Mesangial cell (primary cell): ENCODE data around the gene CRYBG2. TPM values are rescaled to one million over a fixed set of nuclear protein-coding genes. Genes with fewer than 3 reads are reported as not detected.

Source experiments
- total RNA-seq: library from RNA; depleted of rRNA; stranded (reverse); fragments of >200 nt; gene quantifications from 2 replicates; pipeline ENCODE4 v1.2.3, GENCODE V29; 2015

CRYBG2 gene, protein sequence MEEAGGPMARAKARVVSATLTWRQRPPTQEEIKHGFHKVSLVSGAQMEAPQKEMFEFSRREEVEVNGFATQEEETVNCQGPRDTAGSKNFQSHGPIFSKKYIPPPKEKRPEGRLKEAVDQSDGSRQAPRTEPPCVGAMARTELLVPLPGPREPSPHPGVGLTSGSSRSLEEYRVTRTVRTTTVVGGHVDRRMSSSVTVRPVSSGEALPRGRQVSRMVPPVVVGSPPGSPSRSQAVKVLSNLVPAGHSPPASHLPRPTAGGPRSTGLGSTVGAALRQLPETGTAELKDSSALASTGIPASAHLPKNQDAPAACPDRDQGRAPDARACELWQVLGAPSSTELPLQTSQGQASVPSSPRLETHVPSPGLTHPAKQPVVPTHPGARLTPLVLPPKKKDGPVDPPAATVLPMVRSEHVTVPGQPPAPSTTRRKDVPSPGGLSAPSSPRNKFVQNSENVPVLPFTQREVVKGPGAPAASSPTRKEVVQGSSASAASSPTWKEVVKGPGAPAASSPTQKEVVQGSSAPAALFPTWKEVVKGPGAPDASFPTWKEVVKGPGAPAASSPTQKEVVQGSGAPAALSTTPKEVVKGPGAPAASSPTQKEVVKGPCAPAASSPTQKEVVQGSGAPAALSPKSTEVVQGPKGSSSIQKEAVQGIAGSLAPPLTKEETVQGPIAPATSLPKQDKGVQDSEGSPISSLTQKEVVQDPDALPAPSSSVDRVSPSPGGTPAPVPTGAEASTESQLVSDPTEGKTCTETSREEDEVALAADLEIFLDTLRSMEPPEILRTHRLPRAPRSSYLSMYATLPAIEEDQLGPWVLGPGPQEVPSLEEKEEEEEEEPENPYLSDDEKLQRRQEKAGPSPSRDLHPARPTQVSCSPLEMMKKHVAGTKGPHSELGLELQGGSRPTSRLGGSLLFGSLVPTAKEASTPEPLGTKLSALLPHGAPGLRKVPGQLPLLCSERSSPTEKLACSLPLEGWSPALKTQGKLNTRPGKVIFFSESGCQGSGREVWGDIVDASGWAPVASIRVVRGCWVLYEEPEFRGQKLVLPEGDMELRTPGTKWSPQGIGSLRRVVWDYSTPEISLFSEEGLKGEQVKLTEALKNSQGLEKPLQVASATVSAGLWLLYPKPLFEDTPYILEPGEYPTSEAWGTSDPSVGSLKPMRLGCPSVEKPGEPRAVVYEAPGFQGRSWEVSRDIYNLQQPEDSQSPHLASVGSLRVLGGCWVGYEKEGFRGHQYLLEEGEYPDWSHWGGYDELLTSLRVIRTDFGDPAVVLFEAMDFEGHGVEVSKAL (N-terminal part only)
- total RNA-seq, result 0.16 and 0.25 TPM in 2 replicates

DNA sequence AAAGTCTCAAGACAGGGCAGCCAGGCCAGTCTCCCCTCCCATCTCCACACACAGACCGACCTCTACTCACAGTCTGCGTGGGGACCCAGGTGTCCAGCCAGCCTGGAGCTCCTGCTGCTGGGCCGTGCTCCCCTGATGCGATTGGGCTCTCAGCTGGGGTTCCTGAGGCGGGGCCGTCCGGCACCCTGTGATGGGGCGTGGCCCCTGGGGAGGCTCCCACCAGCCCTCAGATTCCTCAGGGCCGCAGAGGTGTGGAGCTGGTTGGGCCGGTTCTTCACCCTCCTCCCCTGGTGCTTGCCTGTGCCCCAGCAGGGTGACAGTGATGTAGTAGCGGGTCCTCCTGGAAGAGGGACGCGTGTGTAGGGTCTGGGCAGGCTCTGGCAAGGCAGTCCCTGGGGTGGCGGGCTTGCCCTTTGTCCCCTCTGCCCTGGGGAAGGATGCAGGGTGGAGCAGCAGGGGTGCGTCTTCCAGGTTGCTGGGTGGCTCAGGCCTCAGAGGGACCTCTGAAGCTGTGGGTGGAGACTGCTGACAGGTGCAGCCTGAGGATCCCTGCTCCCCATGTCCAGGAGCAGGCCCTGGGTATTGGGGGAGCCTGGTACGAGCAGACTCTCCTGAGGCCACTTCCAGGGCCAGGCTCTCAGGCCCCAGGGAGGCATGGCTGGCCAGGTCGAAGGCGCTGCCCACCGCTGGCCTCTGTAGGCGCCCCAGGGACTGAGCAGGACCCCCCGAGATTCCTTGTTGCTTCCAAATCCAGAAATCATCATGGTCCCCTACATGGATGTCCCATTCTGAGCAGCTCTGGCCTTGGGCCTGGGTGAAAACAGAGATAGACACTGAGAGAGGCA is at the start of gene CRYBG2:
CRYBG2 (minus strand) TSS at position 155 of the 845 bp plus-strand sequence. CDS start 7,473 bp downstream, outside the sequence.

DNA sequence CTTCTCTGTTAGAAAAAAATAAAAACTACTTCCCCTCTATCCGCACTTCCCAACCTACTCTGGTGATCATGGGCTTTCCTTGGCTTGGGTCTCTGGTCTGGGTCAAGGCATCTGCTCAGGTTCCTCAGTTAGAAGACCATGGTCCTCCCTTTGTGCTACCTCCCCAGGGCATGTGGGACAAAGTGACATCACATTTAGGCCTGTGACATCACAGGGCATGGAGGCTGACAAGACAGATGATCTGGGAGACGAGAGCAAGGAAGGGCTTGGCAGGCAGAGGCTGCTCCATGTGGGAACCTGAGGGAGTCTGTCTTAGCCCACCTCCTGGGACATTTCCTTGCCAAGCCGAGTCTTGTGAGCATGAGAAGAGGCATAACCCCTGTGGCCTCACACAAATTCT is 18.7 kb upstream of the CRYBG2 start, which contains the start of gene ZNF683:
ZNF683 (minus strand) TSS at position 140 of the 400 bp plus-strand sequence. CDS start 4,179 bp downstream, outside the sequence.

DNA sequence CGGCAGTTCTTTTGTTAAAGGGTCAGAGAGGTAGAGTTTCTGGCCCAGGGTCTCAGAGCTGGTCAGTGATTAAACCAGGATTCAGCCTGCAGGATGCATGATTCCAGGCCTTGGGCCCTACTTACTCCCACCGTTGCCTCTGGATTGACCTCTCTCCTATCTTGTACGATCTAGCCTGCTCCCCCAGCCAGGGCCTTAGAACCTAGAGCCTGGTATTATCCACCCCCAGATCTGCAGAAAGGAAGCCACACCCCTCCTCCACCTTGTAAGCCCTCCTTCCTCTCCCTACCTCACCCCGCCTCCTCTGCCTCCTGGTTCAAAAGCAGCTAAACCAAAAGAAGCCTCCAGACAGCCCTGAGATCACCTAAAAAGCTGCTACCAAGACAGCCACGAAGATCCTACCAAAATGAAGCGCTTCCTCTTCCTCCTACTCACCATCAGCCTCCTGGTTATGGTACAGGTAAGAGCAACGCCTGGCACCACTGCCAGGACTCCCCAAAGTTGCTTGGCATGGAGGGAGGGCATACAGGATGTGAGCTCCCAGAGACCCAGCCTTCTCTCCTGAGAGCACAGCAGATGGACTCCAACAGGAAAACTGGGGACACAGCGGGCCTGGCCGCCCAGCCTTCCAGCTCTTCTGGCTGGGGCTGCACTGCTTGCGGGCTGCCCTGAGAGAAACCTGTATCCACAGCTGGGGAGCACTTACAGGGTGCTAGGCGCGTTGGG is 36.2 kb downstream of the CRYBG2 start, which contains the start of gene CD52:
CD52 (plus strand) TSS at position 347 of the 726 bp plus-strand sequence; CDS start at position 407, 60 bp downstream.

DNA sequence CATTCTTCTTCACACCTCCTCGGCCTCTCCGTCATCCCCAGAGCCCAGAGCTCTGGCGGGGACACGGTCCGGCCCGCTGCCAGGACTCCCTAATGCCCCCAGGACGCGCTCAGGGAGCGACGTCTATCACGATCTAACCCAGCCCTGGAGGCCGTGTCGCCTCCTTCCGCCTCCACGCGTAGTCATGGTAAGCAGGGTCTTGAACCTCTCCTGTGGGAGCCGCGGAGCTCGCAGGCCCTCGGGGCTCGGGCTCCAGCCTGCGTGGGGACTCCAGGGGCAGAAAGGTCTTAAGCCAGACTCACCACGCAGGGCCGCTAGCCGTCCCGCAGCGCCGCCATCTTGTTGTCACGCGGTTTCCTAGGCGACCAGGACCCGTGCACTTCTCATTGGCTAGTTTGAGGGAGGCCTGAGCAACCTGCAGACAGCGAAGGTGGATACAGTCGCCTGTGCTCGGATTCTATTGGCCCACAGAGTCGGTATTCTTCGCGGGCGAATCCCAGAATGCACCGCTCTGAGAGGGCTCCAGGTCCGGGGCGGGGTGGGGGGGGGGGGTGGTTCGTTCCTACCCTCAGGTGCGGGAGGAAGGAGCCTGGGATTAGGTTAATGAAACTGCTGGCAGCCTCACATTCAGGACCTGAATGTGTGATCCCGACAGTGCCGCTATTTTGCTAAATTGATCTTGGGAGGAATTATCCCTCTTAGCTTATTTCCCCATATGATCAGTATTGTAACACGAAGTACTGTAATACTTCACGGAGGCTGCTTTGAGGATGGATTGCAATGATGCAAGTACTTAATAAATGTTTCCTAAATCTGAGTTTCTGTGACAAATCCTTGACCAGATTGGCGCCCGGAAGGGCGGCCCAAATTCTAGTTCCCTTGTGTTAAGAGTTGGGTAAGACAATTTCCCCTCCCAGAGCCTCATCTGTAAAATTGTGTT is 47.4 kb downstream of the CRYBG2 start, which contains the start of gene UBXN11:
UBXN11 (minus strand) TSS at position 347 of the 940 bp plus-strand sequence. CDS start 3,753 bp downstream, outside the sequence.

DNA sequence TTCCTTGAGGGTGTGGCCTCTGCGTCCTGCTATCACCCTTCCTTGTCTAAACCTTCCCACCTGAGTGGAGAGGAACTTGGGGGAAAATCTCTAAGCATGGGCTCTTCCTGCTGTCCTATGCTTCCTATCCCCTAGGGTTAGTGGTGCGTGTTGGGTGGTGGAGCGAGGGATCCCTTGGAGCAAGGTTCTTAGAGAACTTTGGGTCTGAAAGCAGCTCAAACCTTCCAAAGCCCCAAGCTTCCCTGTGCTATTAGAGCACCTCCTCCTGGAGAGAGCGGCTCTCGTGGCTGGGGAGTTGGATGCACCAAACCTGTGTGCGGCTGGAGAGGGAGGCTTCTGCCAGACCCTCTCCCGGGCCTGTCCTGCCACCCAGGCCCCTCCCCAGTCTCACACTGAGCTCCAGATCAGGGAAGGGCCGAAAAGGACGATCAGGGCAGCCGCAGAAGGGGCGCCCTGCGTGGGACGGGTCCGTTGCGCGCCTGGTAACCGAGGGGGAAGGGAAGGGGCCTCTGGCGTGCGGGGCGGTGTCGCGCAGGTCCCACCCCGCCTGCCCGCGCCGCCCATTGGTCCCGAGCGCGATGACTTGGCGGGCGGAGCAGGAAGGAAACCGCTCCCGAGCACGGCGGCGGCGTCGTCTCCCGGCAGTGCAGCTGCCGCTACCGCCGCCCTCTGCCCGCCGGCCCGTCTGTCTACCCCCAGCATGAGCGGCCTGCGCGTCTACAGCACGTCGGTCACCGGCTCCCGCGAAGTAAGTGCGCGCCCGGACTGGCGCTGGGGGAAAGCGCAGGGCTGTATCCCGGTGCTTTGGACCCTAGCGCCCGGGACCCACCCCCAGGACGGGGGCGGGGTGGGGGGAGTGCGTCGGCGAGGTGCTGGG is 74.2 kb downstream of the CRYBG2 start, which contains the start of gene SH3BGRL3:
SH3BGRL3 (plus strand) TSS at position 631 of the 877 bp plus-strand sequence; CDS start at position 701, 70 bp downstream.

Other genes starting within 250 kb of the CRYBG2 start
- 2.0 and 2.9 TPM in 2 replicates for gene PDIK1L, start 242.3 kb downstream of the CRYBG2 start, total RNA-seq
- 0.25 TPM in 1 of 2 replicates, not detected in the other for gene FAM110D, start 195.1 kb downstream of the CRYBG2 start, total RNA-seq
- not detected in 2 replicates for gene C1orf232, start 185.2 kb downstream of the CRYBG2 start, total RNA-seq
- 103 and 117 TPM in 2 replicates for gene ZNF593, start 184.2 kb downstream of the CRYBG2 start, total RNA-seq
- gene ZNF593OS, start 182.3 kb downstream of the CRYBG2 start, total RNA-seq, result 0.13 TPM in 1 of 2 replicates, not detected in the other
- gene CNKSR1, start 176.6 kb downstream of the CRYBG2 start, total RNA-seq, result 1.5 and 3.4 TPM in 2 replicates
- not detected in 2 replicates for gene CATSPER4, start 163.5 kb downstream of the CRYBG2 start, total RNA-seq
- gene CEP85, start 119.9 kb downstream of the CRYBG2 start, total RNA-seq, result 4.9 and 17.8 TPM in 2 replicates
- gene SH3BGRL3, start 74.0 kb downstream of the CRYBG2 start, total RNA-seq, result 121 and 161 TPM in 2 replicates
- 3.6 and 8.7 TPM in 2 replicates for gene UBXN11, start 47.5 kb downstream of the CRYBG2 start, total RNA-seq
- not detected in 2 replicates for gene CD52, start 36.2 kb downstream of the CRYBG2 start, total RNA-seq
- not detected in 2 replicates for gene ZNF683, start 18.6 kb upstream of the CRYBG2 start, total RNA-seq
- 0.38 TPM in 1 of 2 replicates, not detected in the other for gene LIN28A, start 56.7 kb upstream of the CRYBG2 start, total RNA-seq
- gene DHDDS, start 78.2 kb upstream of the CRYBG2 start, total RNA-seq, result 33.6 and 39.7 TPM in 2 replicates
- gene HMGN2, start 118.3 kb upstream of the CRYBG2 start, total RNA-seq, result 149 and 379 TPM in 2 replicates
- 30.4 and 36.5 TPM in 2 replicates for gene RPS6KA1, start 175.6 kb upstream of the CRYBG2 start, total RNA-seq